A204.1 (cell line): ENCODE measurements around the gene CDH2.

Source experiments
- FAIRE-seq: peaks from 2 replicates; lab custom pipeline; 2012; peaks lifted over from hg19 to GRCh38; lab: Jason Lieb, UNC

Gene CDH2

DNA sequence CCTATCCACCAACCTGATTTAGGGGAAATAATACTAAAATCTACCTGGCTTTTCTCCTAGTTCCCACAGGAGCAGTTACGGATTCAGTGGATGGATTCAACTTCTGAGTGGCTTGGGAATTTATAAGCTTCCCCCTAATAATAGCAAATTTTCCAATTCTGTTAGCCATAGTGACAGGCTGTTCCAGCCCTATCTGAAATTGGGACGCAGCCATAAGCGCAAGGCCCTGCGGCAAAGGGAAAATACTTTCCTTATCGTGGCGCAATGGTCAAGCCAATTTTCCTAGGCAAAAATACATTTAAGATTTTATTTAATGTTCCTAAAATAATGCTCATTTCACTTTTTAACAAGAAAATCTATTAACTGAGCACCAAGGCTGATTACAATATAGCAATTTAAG is 49.7 kb downstream of the CDH2 start:
- FAIRE-seq = no peak

DNA sequence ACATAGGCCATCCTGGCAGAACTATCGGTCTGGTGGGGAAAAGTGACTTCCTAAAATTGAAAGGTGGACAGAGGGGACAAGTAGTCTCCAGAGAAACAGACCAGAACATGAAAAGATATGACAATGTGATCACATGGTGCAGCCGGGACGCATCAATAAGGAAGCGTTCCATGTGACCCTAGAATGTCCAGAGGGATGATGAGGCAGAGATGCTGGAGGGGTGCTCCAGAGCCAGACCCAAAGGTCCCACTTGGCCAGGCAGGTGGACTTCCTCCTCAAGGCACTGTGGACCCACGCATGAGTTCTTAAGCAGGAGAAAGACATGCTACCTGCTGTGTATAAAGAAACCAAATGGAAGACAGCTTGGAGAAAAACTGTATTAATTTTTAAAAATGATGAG is 50.2 kb downstream of the CDH2 start:
- FAIRE-seq = no peak

DNA sequence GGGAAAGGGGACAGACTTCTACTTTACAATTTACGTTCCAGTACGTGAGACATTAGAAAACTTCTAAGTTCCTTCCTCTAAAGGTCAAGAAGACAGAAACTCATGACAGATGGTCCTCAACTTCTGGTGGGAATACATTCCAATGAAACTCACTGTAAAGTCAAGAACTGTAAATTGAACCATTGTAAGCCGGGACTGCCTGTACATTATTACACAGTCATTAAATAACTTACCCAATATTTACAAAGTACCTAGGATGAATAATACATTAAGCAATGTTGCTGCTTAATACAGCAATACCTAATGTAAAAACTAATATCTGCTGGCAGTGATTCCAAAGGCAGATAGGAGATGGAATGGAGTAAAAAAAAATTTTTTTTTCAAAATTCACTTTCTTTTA is 51.9 kb downstream of the CDH2 start:
- no peak for FAIRE-seq

DNA sequence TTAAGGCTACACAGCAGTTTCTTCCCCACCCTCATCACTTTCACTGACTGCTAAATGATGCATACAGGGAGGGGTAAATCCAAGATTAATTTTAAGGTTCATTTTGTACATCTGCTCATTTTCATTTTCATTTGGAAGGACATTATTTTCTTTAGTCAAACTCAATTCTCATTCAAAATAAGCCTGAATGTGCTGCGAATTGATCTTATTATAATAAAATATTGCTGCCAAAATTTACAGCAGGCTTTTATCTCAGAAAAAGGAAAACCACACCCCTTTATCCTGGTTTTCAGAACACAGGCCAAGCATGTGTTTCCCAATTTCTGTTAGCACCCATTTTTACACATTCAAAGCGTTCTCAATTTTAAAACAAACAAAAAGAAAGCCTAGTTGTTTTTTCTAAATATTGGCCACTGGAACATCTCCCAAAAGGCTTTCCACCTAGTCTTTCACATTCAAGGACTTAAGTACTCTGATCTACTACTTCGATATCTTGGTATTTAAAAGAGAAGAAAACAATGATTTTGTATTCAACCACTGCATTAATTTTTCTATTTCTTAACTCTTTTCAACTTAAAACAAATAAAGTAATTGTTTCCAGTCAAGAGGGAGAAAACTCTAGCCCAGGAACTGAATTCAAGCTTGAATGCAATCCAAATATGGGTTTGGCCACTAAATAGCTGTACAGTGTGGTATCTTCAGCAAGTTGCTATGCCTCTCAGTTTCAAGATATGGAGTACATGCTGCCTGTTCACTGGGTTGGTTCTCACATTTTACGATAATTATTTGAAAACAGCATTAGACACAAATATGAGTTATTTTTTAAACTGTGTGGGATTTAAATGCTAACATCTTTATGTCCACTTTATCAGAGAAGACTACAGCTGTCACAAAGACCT is 52.5 kb downstream of the CDH2 start:
- no peak for FAIRE-seq

DNA sequence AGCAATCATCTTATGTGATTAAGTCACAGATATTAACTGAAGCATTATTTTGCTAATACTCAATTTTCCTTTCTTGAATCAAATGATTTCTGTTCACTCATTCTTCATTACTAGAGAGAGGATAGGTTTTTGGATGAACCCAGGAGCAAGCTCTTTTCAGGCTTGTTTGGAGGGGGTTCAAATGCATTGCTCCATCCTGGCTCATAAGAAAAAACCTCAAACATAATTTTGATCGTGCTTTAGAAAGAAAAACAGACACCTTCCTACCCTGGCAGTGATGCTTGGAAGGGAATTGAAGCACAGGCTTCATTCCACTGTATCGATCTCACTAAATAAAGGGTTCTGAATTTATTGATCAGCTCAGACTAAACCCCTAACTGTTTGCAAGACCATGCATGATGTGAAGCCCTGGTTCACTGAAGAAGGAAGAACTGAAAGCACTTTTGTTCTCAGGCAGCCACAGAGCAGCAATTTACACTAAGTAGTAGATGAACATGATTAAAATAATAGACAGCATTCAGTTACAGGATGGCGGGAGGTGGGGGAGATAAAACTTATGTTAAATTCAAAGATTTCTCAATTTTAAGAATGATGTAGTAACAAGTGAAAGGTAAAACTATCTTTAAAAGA is 53.4 kb downstream of the CDH2 start:
- no peak for FAIRE-seq

DNA sequence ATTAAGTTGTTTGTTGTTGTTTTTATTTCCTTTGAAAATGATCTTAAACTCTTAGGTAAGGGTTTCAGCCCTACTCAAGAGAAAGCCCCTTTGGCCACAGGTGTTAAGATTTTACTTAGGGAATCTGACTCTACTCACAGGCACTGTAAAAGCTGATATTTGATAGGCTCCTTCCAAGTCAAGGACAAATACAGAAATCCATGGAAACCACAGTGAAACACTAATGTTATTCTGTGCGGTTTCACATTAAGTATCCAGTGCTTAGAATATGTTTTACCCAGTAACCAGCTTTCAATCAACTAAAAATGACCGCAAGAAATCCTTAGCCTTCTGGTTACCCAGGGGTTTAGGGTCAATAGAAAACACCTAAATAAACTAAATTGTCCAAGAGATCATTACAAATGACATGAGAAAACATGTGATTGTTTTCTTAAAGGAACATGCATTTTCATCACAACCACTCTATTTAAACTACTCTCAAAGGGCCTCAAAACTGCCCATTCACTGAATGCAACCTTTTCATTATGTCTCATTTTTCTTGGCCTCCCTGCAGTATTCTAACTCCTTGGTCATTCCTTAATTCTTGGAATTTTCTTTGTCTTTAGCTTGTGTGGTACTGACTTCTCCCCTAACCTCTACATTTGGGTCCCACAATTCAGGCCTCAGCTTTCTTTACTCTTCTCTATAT is 56.0 kb downstream of the CDH2 start:
- FAIRE-seq = no peak

DNA sequence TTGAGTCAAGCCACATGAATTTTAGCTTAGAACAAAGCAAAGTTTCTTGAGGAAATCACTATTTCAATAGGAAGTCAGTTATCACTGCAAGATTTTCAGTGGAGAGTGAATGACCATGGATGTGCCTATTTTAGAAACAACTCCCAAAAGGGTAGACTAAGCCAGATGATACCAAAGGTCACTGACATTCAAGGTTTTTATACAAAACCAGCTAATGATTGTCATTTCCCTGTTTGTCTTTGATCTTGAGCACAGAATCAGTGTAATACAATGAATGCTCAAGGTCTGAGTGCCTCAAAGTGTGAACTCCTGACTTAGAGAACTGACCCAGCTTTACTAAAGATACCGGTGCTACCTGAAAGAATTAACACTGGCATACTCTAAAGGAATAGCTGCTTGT is 60.5 kb downstream of the CDH2 start:
- no peak for FAIRE-seq

DNA sequence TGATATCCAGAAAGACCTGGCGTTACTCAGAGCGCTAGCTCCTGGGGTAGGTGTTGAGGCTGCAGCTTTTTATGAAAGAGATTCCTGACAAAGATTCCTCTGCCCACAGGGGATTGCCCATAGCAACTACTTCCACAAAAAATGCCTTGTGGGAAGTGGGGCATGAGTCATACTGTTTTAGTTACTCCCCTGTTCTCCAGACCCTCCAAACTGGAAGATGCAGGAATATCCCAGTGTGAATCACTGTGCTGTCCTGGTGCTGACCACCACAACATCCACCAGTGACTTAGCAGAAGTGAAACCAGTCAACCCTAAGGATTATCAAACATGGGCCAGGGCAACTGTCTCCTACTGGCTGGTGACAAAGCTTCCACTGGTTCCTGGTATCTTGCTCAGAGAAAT is 61.8 kb downstream of the CDH2 start:
- no peak for FAIRE-seq

DNA sequence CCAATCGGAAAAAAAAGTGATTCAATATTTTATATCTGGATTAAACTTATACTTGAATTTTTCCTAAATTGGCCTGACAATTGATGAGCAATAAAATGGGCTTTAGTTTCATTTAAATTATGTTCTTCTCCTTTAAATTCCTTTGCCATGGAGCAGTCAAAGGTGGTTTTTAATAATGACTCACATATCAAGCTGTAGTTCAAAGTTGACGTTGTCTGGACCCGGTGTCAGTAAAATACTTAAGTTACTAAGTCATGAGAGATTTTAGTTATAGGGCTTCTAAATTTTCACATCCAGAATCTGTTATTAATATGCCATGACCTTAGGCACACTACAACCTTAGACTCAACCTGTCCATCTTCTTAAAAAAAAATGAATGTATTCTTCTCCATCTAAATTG is 62.5 kb downstream of the CDH2 start:
- FAIRE-seq = no peak

DNA sequence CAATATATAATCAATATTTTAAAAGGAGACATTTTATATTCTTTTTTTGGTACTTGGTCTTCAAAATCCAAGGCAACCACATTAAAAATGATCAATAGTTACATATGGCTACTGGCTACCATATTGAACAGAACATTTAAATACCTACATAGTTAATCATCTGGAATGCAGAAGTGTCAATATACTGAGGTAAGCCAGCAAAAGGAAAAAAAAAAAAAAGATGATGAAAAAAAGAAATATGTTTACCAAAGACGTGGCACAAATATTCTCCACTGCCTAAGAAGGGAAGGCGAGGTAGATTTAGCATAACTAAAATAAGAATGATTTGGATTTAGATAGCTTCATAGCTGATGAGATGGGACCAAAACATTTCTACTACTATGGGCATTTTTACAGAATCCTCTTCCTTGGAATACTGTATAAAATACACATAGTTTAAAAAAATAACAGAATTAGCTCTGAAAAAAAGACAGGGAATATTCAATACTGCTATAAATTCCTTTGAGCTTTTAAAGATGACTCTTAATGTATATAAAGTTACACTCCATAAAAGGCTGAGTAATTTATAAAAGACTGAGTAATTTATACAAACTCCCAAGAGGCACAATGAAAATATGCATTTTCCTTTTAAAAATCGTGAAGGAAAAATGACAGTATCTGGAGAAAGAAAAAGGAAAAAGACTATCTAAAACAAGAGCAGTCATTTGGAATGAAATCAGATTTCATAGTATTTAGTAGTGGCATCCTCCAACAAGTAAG is 63.5 kb downstream of the CDH2 start:
- FAIRE-seq = no peak

DNA sequence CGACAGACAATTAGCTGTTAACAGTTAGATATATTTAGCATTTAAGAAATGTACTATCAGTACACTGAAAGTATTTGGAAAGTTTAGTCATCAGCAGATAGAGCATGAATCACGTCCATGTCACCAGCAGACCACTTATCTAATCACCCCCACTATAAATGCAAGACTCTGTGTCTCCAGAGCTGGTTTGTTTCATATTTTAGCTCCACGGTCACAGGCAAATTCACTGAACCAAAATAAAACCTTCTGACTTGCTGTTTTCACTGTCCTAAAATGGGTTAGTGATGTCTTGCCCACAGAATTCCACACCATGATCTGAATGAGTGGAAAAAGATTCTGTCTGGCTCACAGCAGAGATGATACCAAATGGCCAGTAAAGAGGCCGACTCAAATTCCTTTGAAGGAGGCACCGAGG is 64.9 kb downstream of the CDH2 start:
- no peak for FAIRE-seq

DNA sequence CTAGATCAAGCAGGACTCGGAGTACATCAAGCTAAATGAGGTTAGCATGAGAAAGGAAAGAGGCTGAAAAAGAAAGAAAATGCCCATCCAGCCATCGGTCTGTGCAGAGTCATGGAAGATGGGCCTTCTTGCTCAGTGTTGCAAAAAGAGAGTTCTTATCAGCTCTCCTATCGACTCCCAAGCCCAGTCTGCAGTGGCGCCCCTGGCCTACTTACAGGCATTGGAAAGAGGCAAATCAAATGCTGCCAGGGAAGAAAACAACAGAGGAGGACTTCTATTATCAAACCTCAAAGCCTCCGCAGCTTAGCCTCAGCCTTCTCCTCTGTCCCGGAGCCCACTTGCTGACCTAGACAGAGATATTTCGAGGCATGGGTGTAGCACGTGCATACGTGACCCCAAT is 66.0 kb downstream of the CDH2 start:
- FAIRE-seq = no peak

DNA sequence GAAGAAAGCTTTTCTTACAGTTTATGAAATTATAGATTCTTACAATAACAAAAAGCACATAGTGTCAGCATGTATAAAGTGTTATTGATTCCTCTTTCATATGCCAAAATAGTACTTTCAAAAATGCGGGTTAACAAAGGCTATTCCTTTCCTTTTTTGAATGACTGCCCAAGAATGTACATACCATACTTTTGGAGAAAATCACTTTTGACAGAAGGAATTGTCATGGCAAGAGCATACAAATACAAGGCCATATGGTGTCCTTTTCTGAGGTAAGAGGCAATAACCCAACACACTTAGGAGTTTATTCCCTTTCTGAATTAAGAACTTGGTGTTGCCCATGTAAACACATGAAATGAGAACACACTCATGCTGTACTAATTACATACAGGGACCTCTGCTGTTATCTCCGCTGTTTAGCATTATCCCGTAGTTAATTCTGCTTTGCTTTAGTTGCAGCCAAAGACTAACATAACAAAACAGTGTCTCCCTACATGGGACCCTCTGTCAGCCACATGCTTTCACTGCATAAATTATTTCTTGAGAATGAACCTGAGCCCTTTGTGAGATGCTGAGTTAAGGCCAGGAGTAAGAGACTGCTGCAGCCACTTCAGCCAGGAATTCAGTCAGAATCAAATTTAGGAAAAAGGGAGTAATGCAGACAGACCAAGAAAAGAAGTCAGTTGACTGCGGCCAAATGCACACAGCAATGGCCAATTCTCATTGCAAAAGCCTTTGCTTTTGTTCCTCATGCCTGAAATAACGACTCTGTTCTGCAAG is 67.0 kb downstream of the CDH2 start:
- FAIRE-seq = no peak

DNA sequence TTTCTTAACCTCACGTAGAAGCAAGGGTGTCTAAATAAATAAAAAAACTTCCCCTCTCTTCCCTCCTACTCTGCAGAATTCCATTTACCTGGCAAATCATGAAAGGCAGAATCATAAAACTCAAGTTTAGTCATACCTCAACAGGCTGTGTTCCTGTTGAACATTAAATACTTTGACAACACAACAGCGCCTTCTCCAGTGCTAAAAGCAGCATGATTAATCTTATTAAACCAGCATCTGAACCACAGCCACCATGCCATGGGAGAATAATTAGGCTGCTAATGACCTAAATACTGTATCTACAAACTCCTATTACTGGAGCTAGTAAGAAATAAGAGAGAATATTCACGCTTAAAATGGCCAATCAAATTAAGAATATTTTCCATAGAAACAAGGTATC is 68.1 kb downstream of the CDH2 start:
- no peak for FAIRE-seq

DNA sequence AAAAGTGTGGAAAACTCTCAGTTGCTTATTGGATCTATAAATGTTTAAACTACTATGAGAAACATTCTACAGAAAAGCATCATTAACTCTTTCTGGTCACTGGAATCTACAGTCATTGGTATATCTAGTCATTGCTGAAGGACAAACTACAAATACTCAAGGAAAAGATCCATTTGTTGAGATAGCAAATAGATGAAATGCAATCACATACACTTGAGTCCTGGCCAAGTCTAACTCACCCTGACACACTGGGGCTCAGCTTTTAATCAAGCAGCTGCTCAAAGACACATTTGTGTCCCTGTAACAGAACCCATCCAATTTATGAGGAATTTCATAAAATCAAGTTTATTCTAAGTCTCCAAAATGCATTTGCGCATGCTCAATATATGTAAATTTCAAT is 68.7 kb downstream of the CDH2 start:
- no peak for FAIRE-seq

DNA sequence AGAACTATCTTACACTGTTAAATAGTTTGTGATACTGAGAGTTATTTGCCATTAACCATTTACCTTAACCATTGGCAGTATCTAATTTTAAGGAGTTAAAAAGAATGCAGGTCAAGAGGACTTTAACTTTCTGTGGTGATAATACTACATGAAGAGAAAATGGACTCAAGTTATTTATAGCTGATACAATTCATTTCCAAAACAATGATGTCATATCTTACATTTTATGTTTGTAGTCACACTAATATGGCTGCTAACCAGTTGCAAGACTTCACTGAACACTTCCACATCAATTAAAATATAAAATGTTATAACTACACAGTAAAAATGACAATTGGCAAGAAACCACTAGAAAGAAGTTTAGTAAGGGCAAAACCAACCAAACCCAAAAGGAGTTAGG is 77.7 kb downstream of the CDH2 start:
- no peak for FAIRE-seq

DNA sequence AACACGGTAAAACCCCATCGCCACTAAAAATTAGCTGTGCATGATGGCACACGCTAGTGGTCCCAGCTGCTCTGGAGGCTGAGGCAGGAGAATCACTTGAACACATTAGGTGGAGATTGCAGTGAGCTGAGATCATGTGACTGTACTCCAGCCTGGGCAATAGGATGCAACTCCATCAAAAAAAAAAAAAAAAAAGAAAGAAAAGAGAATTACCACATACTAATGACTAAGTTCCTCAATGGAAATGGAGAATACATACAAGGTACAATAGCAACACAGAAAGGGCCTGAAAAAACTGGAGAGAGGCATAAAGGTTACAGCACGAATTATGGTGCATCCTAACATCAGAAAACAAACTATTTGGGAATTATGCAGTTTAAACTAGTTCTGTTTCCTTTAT is 81.3 kb downstream of the CDH2 start:
- FAIRE-seq = no peak

DNA sequence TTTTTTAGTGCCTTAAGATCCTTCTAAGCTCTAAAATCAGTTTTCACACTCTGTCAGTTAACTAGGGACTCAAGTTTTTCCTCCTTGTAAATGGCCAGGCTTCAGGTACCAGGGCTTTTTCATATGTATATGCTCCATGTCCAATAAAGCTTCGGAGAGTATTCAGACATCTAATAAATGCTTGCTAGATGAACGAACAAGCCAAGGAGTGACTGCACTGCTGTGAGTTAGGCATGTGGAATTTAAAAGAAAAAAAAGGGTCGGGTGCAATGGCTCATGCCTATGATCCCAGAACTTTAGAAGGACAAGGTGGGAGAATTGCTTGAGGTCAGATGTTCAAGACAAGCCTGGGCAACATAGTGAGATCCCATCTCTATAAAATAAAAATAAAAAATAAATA is 81.9 kb downstream of the CDH2 start:
- FAIRE-seq = no peak

DNA sequence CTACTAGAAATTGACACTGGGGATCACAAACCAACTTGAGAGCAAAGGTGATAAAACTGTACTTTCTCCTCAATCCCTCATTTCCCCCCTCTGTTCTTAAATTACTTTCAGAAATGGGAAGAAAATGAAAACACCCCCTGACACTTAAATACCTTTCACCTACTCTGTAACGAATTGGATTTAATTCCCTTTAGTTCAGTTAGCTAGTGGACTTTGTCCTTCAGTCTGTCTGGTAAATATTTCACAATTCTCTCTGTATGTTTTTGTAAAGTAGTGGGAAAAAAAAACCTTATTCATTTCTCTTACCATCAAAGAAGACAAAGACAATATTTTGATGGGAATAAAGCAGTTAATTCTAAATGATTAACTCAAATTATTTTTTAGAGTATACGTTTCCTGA is 85.7 kb downstream of the CDH2 start:
- no peak for FAIRE-seq

DNA sequence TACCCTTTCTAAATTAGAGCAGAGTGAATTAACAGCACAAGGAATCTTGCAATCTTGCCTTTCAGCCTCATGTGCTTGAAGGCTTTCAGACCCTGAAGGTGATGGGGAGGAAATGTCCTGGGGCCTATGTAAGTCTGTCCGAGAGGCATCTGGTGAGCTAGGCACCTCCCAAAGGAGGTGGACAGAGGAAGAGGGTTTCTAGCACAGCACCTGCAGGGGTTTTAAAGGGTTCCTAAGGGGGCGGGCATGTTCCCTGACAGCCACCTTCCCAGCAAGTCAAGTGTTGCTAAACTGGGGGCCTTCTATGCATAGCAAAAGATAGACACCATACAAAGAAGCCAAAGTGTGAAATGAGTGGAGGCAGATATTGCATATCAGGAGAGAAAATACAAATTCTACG is 88.5 kb downstream of the CDH2 start:
- FAIRE-seq = no peak

DNA sequence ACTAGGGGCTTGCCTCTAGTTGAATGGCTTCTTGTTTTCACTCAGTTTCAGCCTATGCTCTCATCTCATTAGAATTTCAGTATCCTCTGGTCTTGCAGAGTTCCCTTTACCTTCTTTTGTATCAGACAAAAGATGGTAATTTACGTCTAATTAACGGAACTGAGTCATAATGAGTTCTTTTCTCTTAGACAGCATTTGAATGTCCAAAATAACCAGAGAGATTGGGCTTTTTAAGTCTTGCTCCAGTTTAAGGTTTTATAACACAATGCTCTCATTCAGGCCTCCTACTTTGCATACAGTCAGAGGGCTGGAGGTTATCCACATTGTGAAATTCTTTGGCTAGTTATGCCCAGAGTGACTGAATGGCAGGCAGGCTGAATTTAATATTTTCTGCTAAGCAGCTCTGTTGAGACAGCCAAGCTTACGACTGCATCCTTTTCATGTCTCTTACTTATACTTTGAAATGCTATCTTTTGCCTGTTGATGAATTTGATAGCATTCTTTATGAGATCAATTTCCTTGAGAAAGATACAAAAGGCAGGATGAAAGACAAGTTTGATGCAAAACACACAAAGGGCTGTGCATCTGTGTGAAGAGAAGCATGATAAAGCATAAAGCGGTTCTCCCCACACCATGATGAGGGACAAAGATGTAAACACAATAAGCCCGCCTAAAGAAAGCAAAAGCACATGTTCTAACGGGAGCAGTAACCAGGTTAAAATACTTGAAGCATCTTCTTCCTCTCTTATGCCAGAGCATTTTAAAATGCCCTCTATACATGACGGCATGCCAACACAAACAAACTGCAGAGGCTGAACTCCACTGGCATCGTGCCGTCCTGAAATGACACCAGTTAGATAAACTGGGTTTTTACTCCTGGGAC is 90.0 kb downstream of the CDH2 start:
- no peak for FAIRE-seq
